GM13977 (cell line): ENCODE results near the gene CACNA1C.

ENCODE experiments used
- DNase-seq: peaks from one replicate; pipeline ENCODE4 v3.0.0; 2012; ENCODE audit warnings: low spot score
- in situ Hi-C: fragments of 300-500 bp; cut with MboI; formaldehyde crosslinking; loops from one replicate; pipeline ENCODE4 v1.12.0; 2022; ENCODE audit warnings: low sequenced_read_pairs, low pct_unique_long_range_greater_than_20kb, mixed read lengths, inconsistent platforms; ENCODE audit not compliant: unreplicated experiment
- TF ChIP-seq, protein P1 (sequence below): IDR thresholded peaks from 2 replicates; pipeline ENCODE4 v1.5.1; 2012; ENCODE audit warnings: mild to moderate bottlenecking, control low read depth; ENCODE audit not compliant: insufficient read depth; ENCODE audit errors: extremely low read depth, missing control alignments

CACNA1C gene

DNA sequence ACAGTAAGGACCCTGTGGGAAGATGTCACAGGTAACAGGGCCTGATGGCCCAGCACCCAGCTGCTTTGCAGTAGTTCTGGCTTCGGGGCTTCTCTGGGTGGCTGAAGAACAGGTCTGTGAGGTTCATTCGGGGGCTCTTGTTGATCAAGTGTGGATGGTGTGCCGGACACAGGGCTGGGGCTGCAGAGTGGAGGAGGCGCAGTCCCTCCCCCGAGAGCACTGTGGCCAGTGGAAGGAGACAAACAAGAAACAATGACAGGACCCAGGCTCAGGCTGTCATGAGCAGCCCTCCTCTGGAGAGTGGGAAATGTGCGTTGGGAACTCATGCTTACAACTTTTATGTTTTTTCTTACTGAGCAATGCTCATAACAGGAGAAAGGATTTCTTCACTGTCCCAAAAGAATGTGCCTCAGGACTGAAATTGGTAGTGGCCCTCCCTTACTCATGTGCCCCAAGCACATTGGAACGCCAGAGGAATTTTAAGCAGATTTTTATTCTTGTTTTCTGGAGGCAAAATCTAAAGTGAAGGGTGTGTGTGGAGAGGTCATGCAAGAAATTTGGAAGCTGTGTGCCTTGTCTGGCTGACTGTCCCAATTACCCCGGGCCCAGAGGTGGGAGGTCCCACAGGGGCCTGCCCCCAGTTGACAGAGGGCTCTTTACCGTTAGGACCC lies 233.8 kb downstream of the CACNA1C start:
- in situ Hi-C loops: no loop called here
- DNase-seq: no peak
- TF ChIP-seq, protein P1, sequence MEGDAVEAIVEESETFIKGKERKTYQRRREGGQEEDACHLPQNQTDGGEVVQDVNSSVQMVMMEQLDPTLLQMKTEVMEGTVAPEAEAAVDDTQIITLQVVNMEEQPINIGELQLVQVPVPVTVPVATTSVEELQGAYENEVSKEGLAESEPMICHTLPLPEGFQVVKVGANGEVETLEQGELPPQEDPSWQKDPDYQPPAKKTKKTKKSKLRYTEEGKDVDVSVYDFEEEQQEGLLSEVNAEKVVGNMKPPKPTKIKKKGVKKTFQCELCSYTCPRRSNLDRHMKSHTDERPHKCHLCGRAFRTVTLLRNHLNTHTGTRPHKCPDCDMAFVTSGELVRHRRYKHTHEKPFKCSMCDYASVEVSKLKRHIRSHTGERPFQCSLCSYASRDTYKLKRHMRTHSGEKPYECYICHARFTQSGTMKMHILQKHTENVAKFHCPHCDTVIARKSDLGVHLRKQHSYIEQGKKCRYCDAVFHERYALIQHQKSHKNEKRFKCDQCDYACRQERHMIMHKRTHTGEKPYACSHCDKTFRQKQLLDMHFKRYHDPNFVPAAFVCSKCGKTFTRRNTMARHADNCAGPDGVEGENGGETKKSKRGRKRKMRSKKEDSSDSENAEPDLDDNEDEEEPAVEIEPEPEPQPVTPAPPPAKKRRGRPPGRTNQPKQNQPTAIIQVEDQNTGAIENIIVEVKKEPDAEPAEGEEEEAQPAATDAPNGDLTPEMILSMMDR: no peak

DNA sequence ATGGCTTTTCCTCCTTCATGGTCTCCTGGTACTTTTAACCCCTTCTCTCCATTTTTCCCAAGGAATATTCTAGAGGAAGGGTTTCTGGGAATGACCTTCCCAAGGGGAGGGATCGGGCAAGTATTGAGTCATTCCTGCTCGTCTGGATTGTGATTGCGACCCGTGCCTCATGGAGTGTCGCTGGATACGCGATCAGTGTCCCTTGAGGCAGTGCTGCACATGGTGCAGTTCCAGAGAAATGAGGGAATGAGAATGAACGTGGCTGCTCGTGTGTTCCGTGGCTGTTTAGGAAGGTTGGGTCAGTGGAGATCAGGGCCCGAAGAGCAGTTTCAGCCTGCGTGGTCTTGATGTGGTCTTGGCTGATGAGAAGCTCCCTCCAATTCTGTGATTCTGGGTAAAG lies 234.4 kb downstream of the CACNA1C start:
- TF ChIP-seq, protein P1: no peak
- in situ Hi-C loops: no loop called here
- DNase-seq: no peak

DNA sequence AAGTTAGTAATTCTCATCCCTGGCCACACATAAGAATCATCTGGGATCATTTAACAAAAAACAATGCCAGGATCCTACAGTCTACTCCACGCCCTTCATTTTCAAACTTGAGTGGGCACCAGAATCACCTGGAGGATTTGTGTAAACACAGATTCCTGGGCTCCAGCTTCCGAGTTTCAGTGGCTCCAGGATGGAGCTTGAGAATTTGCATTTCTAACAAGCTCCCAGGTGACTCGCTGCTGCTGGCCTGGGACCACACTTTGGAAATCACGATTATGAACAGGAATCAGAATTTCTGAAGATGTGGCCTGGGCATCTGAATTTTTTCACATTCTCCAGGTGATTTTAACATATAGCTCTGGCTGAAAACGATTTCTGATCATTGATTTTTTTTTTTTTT lies 234.8 kb downstream of the CACNA1C start:
- in situ Hi-C loops: no loop called here
- DNase-seq: no peak
- TF ChIP-seq, protein P1: no peak

DNA sequence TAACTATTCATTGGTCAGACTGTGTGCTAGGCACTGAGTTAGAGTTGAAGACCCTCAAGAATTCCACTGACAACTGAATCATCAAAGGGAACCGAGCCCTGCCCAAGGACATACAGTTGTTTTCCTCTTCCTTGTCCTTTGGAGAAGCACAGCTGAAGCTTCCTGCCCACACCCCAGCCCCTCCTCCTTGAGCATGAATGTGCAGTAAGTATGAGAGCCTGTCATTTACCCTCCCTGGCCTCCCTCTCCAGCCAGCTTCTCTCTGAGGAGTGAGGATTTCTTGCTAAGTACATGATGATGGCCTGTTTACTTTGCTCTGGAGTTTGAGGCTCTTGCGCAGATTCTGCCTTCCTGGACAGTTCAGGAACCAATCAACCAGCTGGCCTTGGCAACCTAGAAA lies 235.2 kb downstream of the CACNA1C start:
- in situ Hi-C loops: no loop called here
- DNase-seq: no peak

DNA sequence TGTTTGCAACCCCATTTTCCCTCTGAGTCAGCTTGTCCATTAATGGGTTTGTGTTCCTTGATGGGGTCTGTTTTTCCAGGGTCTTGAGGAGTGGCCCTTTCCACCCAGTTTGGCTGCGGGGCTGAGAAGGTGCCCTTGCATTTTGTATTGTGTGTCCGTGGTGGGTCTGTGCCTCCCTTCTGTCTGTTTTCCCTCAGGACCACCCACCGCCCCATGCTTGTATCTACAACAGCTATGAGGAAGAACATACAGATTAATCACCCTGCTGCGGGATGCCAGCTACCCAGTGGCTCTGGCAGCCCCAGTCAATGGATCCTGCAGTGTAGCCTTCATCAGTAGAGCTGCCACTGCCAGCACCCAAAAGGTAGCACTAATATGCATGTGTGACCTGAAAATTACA lies 235.7 kb downstream of the CACNA1C start:
- TF ChIP-seq, protein P1: no peak
- no peak for DNase-seq
- in situ Hi-C loops: no loop called here

More for the DNA sequence above, 235.2 kb downstream of the CACNA1C start:
- TF ChIP-seq, protein P1: no peak

DNA sequence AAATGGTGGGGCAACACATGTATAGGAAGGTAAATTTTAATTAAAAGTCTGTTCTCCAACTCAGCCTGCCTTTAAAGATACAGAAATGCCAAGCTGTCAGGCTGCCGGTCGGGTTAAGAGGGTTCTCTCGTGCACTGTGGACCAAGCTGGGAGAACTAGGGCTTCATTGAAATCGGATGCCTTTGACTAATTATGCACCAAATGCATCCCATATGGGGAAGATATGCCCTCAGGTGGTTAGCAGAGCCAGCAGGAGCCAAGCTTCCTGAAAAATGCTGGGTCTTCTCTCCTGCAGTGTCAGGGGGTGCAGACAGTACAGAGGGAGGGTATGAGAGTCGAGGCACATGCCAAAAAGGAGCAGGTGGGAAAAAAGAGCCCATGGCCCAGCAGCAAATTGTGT lies 236.1 kb downstream of the CACNA1C start:
- DNase-seq: no peak
- TF ChIP-seq, protein P1: no peak
- in situ Hi-C loops: no loop called here
